Esophagus muscularis mucosa (tissue), 3 donors: ENCODE results near the gene STK32B.

Source experiments
- POLR2A ChIP-seq: fragments of 450-650 bp; IDR thresholded peaks from one replicate; pipeline ENCODE4 v1.6.1; 2017; ENCODE audit warnings: antibody characterized with exemption, moderate library complexity, mild to moderate bottlenecking, low read depth
- TF ChIP-seq, protein P1 (sequence below), 3 experiments: fragments of 200-600 bp in 2 of 3; fragments of 450-650 bp in 1 of 3; sonication (generic) in 2 of 3; IDR thresholded peaks; one replicate each; pipeline ENCODE4 v1.5.1; 2017 to 2019; ENCODE audit warnings: antibody characterized with exemption in 3 of 3, mild to moderate bottlenecking in 2 of 3, moderate library complexity in 1 of 3

DNA sequence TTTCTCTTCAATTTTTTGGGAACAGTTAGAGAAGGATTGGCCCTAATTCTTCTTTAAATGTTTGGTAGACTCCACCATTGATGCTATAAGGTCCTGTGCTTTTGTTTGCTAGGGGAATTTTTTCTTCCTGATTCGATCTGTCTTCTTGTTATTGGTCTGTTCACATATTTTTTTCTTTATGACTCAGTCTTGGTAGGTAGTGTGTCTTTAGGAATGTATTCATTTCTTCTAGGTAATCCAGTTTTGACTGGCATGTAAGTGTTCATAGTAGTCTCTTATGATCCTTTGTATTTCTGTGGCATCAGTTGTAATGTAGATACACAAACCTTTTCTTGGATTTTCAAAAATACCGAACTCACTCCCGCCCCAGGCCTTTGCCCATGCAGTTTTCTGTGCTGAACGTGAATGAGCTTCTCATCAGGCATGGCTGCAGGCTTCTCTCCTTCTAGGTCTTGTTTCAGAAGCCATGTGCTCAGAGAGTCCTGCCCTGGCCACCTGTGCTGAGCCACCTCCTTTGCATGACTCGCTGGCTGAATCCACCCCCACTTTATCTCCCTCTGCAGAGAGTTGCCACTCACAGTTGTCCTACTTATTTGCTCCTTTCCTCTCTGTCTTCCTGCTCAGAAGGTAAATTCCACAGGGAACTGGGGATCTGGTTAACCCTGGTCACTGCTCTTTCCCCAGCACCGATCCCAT, 67.0 kb downstream of the STK32B start:
- TF ChIP-seq, protein P1, sequence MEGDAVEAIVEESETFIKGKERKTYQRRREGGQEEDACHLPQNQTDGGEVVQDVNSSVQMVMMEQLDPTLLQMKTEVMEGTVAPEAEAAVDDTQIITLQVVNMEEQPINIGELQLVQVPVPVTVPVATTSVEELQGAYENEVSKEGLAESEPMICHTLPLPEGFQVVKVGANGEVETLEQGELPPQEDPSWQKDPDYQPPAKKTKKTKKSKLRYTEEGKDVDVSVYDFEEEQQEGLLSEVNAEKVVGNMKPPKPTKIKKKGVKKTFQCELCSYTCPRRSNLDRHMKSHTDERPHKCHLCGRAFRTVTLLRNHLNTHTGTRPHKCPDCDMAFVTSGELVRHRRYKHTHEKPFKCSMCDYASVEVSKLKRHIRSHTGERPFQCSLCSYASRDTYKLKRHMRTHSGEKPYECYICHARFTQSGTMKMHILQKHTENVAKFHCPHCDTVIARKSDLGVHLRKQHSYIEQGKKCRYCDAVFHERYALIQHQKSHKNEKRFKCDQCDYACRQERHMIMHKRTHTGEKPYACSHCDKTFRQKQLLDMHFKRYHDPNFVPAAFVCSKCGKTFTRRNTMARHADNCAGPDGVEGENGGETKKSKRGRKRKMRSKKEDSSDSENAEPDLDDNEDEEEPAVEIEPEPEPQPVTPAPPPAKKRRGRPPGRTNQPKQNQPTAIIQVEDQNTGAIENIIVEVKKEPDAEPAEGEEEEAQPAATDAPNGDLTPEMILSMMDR (IDR thresholded peaks at IDR 0.05) = no peak
- TF ChIP-seq POLR2A = no peak
